HG03457 (cell line): Measurements from ENCODE around the gene CCDC91.

Source experiments
- ATAC-seq: cut with Tn5 transposase; IDR thresholded peaks from one replicate; pipeline ENCODE4 v1.9.1; 2021; ENCODE audit warnings: moderate number of reproducible peaks; ENCODE audit not compliant: unreplicated experiment

CCDC91 gene

GRCh38 chr12:28512876-28513275, 322.6 kb downstream of the CCDC91 start:
- ATAC-seq = no peak

- no peak for ATAC-seq
Observed at GRCh38 chr12:28513983-28514382, 323.7 kb downstream of the CCDC91 start.

- ATAC-seq = no peak
Observed at GRCh38 chr12:28517101-28517500, 326.8 kb downstream of the CCDC91 start.

- ATAC-seq = no peak
Observed at GRCh38 chr12:28527631-28528249, 337.5 kb downstream of the CCDC91 start.

- ATAC-seq = no peak
Observed at GRCh38 chr12:28535216-28535615, 345.0 kb downstream of the CCDC91 start.

- no peak for ATAC-seq
Observed at GRCh38 chr12:28536088-28536487, 345.8 kb downstream of the CCDC91 start.

- no peak for ATAC-seq
Observed at GRCh38 chr12:28537474-28537873, 347.2 kb downstream of the CCDC91 start.

- ATAC-seq = no peak
Observed at GRCh38 chr12:28539691-28540323, 349.6 kb downstream of the CCDC91 start.

- no peak for ATAC-seq
Observed at GRCh38 chr12:28540324-28540714, 350.1 kb downstream of the CCDC91 start.

- ATAC-seq = no peak
Observed at GRCh38 chr12:28543021-28543890, 353.0 kb downstream of the CCDC91 start.

- no peak for ATAC-seq
Observed at GRCh38 chr12:28550757-28551704, 360.8 kb downstream of the CCDC91 start.

GRCh38 chr12:28552251-28552970, 362.2 kb downstream of the CCDC91 start:
- no peak for ATAC-seq

GRCh38 chr12:28555748-28556147, 365.5 kb downstream of the CCDC91 start:
- ATAC-seq = no peak

- ATAC-seq = no peak
Observed at GRCh38 chr12:28558250-28558649, 368.0 kb downstream of the CCDC91 start.

- no peak for ATAC-seq
Observed at GRCh38 chr12:28563286-28563685, 373.0 kb downstream of the CCDC91 start.

- ATAC-seq = no peak
Observed at GRCh38 chr12:28563936-28564335, 373.7 kb downstream of the CCDC91 start.

GRCh38 chr12:28568118-28568517, 377.9 kb downstream of the CCDC91 start:
- no peak for ATAC-seq

- ATAC-seq = no peak
Observed at GRCh38 chr12:28568704-28569103, 378.4 kb downstream of the CCDC91 start.

GRCh38 chr12:28569698-28570411, 379.6 kb downstream of the CCDC91 start:
- ATAC-seq = no peak

- no peak for ATAC-seq
Observed at GRCh38 chr12:28570811-28571210, 380.6 kb downstream of the CCDC91 start.
